ENCODE measurements around the gene SSX4B. TPM values are rescaled to one million over a fixed set of nuclear protein-coding genes. Genes with fewer than 3 reads are reported as not detected.
"Not testable (repeated sequence)": the region's sequence is repeated elsewhere in the genome, so short reads cannot be mapped to it uniquely, and the experiment has no call there.

SSX4B gene
- total RNA-seq, 1 experiment from 2014 or later = 0.15 TPM

- H3K4me1 ChIP-seq (ENCODE audit: control insufficient read depth, insufficient read depth, low read length); in situ Hi-C loops (cut with HindIII; ENCODE audit: low pct_unique_long_range_greater_than_20kb, low sequenced_read_pairs); H3K4me3 ChIP-seq (ENCODE audit: low read depth in 2 of 2, low read length in 2 of 2); intact Hi-C loops (cut with micrococcal nuclease; ENCODE audit: unreplicated experiment); H3K27me3 ChIP-seq (ENCODE audit: control insufficient read depth, insufficient read depth, low read length); H3K36me3 ChIP-seq (ENCODE audit: control insufficient read depth, insufficient read depth, low read length); H3K9me3 ChIP-seq (ENCODE audit: control insufficient read depth, insufficient read depth, low read depth, low read length); H3K27ac ChIP-seq (ENCODE audit: low read length); DNase-seq (ENCODE audit: low read depth, low spot score); POLR2A ChIA-PET; CTCF ChIA-PET; ATAC-seq; BruUV-seq (replicated peaks): not testable (repeated sequence)
Measured at GRCh38 chrX:48427027-48427716, 15.4 kb upstream of the SSX4B start.

GRCh38 chrX:48397825-48398224 is 13.9 kb downstream of the SSX4B start:
- H3K36me3 ChIP-seq (ENCODE audit: control insufficient read depth, insufficient read depth, low read length); ATAC-seq; intact Hi-C loops (cut with micrococcal nuclease; ENCODE audit: unreplicated experiment); BruUV-seq (replicated peaks); CTCF ChIA-PET; in situ Hi-C loops (cut with HindIII; ENCODE audit: low pct_unique_long_range_greater_than_20kb, low sequenced_read_pairs); H3K27ac ChIP-seq (ENCODE audit: low read length); H3K9me3 ChIP-seq (ENCODE audit: control insufficient read depth, insufficient read depth, low read depth, low read length); H3K4me1 ChIP-seq (ENCODE audit: control insufficient read depth, insufficient read depth, low read length); H3K4me3 ChIP-seq (ENCODE audit: low read depth in 2 of 2, low read length in 2 of 2); DNase-seq (ENCODE audit: low read depth, low spot score); POLR2A ChIA-PET; H3K27me3 ChIP-seq (ENCODE audit: control insufficient read depth, insufficient read depth, low read length): not testable (repeated sequence)

- in situ Hi-C loops (cut with HindIII; ENCODE audit: low pct_unique_long_range_greater_than_20kb, low sequenced_read_pairs); H3K27me3 ChIP-seq (ENCODE audit: control insufficient read depth, insufficient read depth, low read length); H3K27ac ChIP-seq (ENCODE audit: low read length); BruUV-seq (replicated peaks); intact Hi-C loops (cut with micrococcal nuclease; ENCODE audit: unreplicated experiment); CTCF ChIA-PET; H3K4me3 ChIP-seq (ENCODE audit: low read depth in 2 of 2, low read length in 2 of 2); H3K9me3 ChIP-seq (ENCODE audit: control insufficient read depth, insufficient read depth, low read depth, low read length); H3K36me3 ChIP-seq (ENCODE audit: control insufficient read depth, insufficient read depth, low read length); DNase-seq (ENCODE audit: low read depth, low spot score); POLR2A ChIA-PET; H3K4me1 ChIP-seq (ENCODE audit: control insufficient read depth, insufficient read depth, low read length); ATAC-seq: not testable (repeated sequence)
Measured at GRCh38 chrX:48396931-48397330, 14.8 kb downstream of the SSX4B start.

- ATAC-seq; H3K4me3 ChIP-seq (ENCODE audit: low read depth in 2 of 2, low read length in 2 of 2); DNase-seq (ENCODE audit: low read depth, low spot score); intact Hi-C loops (cut with micrococcal nuclease; ENCODE audit: unreplicated experiment); POLR2A ChIA-PET; H3K36me3 ChIP-seq (ENCODE audit: control insufficient read depth, insufficient read depth, low read length); BruUV-seq (replicated peaks); H3K9me3 ChIP-seq (ENCODE audit: control insufficient read depth, insufficient read depth, low read depth, low read length); CTCF ChIA-PET; H3K27ac ChIP-seq (ENCODE audit: low read length); in situ Hi-C loops (cut with HindIII; ENCODE audit: low pct_unique_long_range_greater_than_20kb, low sequenced_read_pairs); H3K27me3 ChIP-seq (ENCODE audit: control insufficient read depth, insufficient read depth, low read length); H3K4me1 ChIP-seq (ENCODE audit: control insufficient read depth, insufficient read depth, low read length): not testable (repeated sequence)
Measured at GRCh38 chrX:48383239-48383638, 28.5 kb downstream of the SSX4B start, which contains the start of gene SSX4. TSS of gene SSX4 (plus strand) at chrX:48383539. CDS start at chrX:48384054, 515 bp downstream.

GRCh38 chrX:48370408-48370807 is 41.4 kb downstream of the SSX4B start:
- H3K4me3 ChIP-seq (ENCODE audit: low read depth in 2 of 2, low read length in 2 of 2); ATAC-seq; in situ Hi-C loops (cut with HindIII; ENCODE audit: low pct_unique_long_range_greater_than_20kb, low sequenced_read_pairs); BruUV-seq (replicated peaks); H3K27me3 ChIP-seq (ENCODE audit: control insufficient read depth, insufficient read depth, low read length); intact Hi-C loops (cut with micrococcal nuclease; ENCODE audit: unreplicated experiment); DNase-seq (ENCODE audit: low read depth, low spot score); H3K9me3 ChIP-seq (ENCODE audit: control insufficient read depth, insufficient read depth, low read depth, low read length); CTCF ChIA-PET; POLR2A ChIA-PET; H3K27ac ChIP-seq (ENCODE audit: low read length); H3K36me3 ChIP-seq (ENCODE audit: control insufficient read depth, insufficient read depth, low read length); H3K4me1 ChIP-seq (ENCODE audit: control insufficient read depth, insufficient read depth, low read length): not testable (repeated sequence)

- H3K27me3 ChIP-seq (ENCODE audit: control insufficient read depth, insufficient read depth, low read length); H3K36me3 ChIP-seq (ENCODE audit: control insufficient read depth, insufficient read depth, low read length); DNase-seq (ENCODE audit: low read depth, low spot score); H3K27ac ChIP-seq (ENCODE audit: low read length); BruUV-seq (replicated peaks); in situ Hi-C loops (cut with HindIII; ENCODE audit: low pct_unique_long_range_greater_than_20kb, low sequenced_read_pairs); H3K4me3 ChIP-seq (ENCODE audit: low read depth in 2 of 2, low read length in 2 of 2); H3K9me3 ChIP-seq (ENCODE audit: control insufficient read depth, insufficient read depth, low read depth, low read length); ATAC-seq; H3K4me1 ChIP-seq (ENCODE audit: control insufficient read depth, insufficient read depth, low read length); CTCF ChIA-PET; POLR2A ChIA-PET; intact Hi-C loops (cut with micrococcal nuclease; ENCODE audit: unreplicated experiment): not testable (repeated sequence)
Measured at GRCh38 chrX:48367717-48368408, 43.9 kb downstream of the SSX4B start.

- H3K4me3 ChIP-seq (ENCODE audit: low read depth in 2 of 2, low read length in 2 of 2); intact Hi-C loops (cut with micrococcal nuclease; ENCODE audit: unreplicated experiment); H3K4me1 ChIP-seq (ENCODE audit: control insufficient read depth, insufficient read depth, low read length); H3K36me3 ChIP-seq (ENCODE audit: control insufficient read depth, insufficient read depth, low read length); H3K27ac ChIP-seq (ENCODE audit: low read length); H3K9me3 ChIP-seq (ENCODE audit: control insufficient read depth, insufficient read depth, low read depth, low read length); H3K27me3 ChIP-seq (ENCODE audit: control insufficient read depth, insufficient read depth, low read length); BruUV-seq (replicated peaks); DNase-seq (ENCODE audit: low read depth, low spot score); POLR2A ChIA-PET; CTCF ChIA-PET; in situ Hi-C loops (cut with HindIII; ENCODE audit: low pct_unique_long_range_greater_than_20kb, low sequenced_read_pairs); ATAC-seq: not testable (repeated sequence)
Measured at GRCh38 chrX:48359281-48359680, 52.5 kb downstream of the SSX4B start.

Measured in Panc1 (cell line).